ENCODE results near the gene WDR93. TPM values are rescaled to one million over a fixed set of nuclear protein-coding genes. Genes with fewer than 3 reads are reported as not detected.

WDR93 gene
- total and polyA plus RNA-seq, 2 donors (not counting 1 experiment from before 2014, with no cell fraction given): 0.12 TPM; not detected in 1

DNA sequence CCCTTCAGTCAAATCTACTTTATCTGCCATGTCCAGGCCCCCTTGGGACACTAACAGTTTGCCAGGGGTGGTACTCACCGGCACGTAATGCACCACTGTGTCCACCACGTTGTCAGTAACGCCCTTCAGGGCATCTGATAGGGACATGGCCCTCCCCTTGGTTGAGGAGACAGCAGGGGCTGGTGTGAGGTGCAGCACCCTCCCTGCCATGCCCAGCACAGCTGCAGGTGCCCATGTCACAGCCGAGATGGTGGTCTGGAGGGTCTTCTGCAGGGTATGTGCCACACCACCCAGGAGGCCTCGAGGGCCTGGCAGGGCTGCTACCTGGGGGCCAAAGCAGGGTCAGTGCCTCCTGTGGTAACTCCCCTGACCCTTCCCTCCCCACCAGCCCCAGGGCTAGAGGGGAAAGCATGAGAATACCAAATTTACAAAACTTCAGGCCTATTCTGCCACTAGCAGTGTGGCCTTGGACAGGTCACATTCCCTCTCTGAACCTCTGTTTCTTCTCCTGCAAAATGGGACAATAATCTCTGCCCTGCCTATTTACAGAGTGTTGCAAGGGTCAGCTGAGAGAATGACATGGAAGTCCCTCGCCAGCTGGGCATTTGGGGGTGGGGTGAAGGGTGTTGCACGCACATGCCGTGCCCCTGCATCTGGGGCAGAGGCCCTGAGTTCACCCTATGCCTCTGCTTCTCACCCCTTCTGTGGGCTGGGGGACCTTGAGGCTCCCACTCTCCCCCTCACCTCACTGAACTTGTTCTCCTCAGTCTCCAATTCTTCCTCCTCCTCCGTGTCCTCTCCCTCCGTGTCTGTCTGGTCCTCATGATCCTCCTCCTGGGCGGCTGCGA is 23.5 kb upstream of the WDR93 start:
- Mint-ChIP-seq H3K27ac (no peak overlapping the region), H3K4me1 (peaks cover 7% of the 10 kb centered on the region), H3K4me3 (no peak overlapping the region), H3K27me3 (peaks cover 22% of the 10 kb centered on the region), H3K9me3 (ENCODE audit: insufficient read depth) (no peaks in the 10 kb centered on the region)
- intact Hi-C loops (cut with micrococcal nuclease): no loop called here
- H3K79me2 ChIP-seq (ENCODE audit: control insufficient read depth, insufficient read depth, low read length): no peaks in the 10 kb centered on the region
- H3K9ac ChIP-seq (ENCODE audit: low read length): no peak overlapping the region
- no peak overlapping the region for H3K4me3 ChIP-seq (ENCODE audit: control extremely low read depth in 1 of 5, extremely low read depth in 1 of 5, insufficient read depth in 1 of 5, low read depth in 2 of 5, low read length in 4 of 5)
- ChIA-PET CTCF (no interaction called here), POLR2A (no interaction called here)
- no peak for ATAC-seq (ENCODE audit: low read depth)
- H3K36me3 ChIP-seq (replicated peaks in 1 of 2; ENCODE audit: control extremely low read depth in 1 of 2, control insufficient read depth in 1 of 2, extremely low read depth in 1 of 2, insufficient read depth in 2 of 2, low read length in 1 of 2): no peaks in the 10 kb centered on the region
- peaks cover 0 to 7% of the 10 kb centered on the region in 2 donors for H3K4me1 ChIP-seq (ENCODE audit: control insufficient read depth in 2 of 2, insufficient read depth in 2 of 2, low read length in 2 of 2)
- H3K27ac ChIP-seq (ENCODE audit: low read length in 2 of 2): no peak overlapping the region
- 97% methylated on average over 10 of the region's 13 CpGs for WGBS (ENCODE audit: insufficient coverage)
- no peak overlapping the region for H2AFZ ChIP-seq (ENCODE audit: insufficient read depth, low read depth, low read length, poor library complexity, severe bottlenecking)
- H3K27me3 ChIP-seq (replicated peaks in 1 of 4; ENCODE audit: control extremely low read depth in 1 of 4, control insufficient read depth in 3 of 4, insufficient read depth in 4 of 4, low read length in 3 of 4): peaks cover 0 to 24% (median 6%) of the 10 kb centered on the region in 4 experiments
- H3K4me2 ChIP-seq (replicated peaks; ENCODE audit: low read depth, low read length, poor library complexity, severe bottlenecking): no peak overlapping the region
- no peaks in the 10 kb centered on the region for H3K9me3 ChIP-seq (ENCODE audit: control extremely low read depth in 1 of 3, control insufficient read depth in 2 of 3, insufficient read depth in 1 of 3, low read length in 2 of 3)
- DNase-seq: no peak
- TF ChIP-seq, protein P1, sequence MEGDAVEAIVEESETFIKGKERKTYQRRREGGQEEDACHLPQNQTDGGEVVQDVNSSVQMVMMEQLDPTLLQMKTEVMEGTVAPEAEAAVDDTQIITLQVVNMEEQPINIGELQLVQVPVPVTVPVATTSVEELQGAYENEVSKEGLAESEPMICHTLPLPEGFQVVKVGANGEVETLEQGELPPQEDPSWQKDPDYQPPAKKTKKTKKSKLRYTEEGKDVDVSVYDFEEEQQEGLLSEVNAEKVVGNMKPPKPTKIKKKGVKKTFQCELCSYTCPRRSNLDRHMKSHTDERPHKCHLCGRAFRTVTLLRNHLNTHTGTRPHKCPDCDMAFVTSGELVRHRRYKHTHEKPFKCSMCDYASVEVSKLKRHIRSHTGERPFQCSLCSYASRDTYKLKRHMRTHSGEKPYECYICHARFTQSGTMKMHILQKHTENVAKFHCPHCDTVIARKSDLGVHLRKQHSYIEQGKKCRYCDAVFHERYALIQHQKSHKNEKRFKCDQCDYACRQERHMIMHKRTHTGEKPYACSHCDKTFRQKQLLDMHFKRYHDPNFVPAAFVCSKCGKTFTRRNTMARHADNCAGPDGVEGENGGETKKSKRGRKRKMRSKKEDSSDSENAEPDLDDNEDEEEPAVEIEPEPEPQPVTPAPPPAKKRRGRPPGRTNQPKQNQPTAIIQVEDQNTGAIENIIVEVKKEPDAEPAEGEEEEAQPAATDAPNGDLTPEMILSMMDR (IDR thresholded peaks at IDR 0.05): no peak
- TF ChIP-seq EZH2 (IDR thresholded peaks at IDR 0.05; ENCODE audit: borderline replicate concordance, insufficient read depth, low read depth, low read length, poor library complexity, severe bottlenecking): no peak
- no peaks in the 10 kb centered on the region for H4K20me1 ChIP-seq (ENCODE audit: control insufficient read depth, insufficient read depth, low read length, poor library complexity, severe bottlenecking)

DNA sequence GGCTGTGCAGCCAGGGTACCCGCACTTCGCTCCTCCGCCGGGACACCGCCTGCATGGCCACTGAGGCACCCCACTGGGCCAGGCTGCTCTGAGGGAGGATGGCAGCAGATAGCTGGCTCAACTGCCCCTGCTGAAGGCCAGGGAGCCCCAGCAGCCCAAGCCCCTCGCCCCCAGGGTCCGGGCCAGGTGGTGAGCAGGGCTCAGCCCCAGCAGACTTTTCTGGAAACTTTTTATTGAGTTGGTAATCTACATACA is 23.0 kb upstream of the WDR93 start:
- TF ChIP-seq EZH2 (IDR thresholded peaks at IDR 0.05; ENCODE audit: borderline replicate concordance, insufficient read depth, low read depth, low read length, poor library complexity, severe bottlenecking): no peak
- TF ChIP-seq, protein P1 (IDR thresholded peaks at IDR 0.05): no peak
- CTCF ChIA-PET: no interaction called here
- H3K4me1 Mint-ChIP-seq: peaks cover 7% of the 10 kb centered on the region

More for the DNA sequence above, 23.0 kb upstream of the WDR93 start:
- H4K20me1 ChIP-seq (ENCODE audit: control insufficient read depth, insufficient read depth, low read length, poor library complexity, severe bottlenecking): no peaks in the 10 kb centered on the region
- peaks cover 0 to 7% of the 10 kb centered on the region in 2 donors for H3K4me1 ChIP-seq (ENCODE audit: control insufficient read depth in 2 of 2, insufficient read depth in 2 of 2, low read length in 2 of 2)
- no peak overlapping the region for H3K9ac ChIP-seq (ENCODE audit: low read length)
- H3K36me3 ChIP-seq (replicated peaks in 1 of 2; ENCODE audit: control extremely low read depth in 1 of 2, control insufficient read depth in 1 of 2, extremely low read depth in 1 of 2, insufficient read depth in 2 of 2, low read length in 1 of 2): no peaks in the 10 kb centered on the region
- no peak overlapping the region for H2AFZ ChIP-seq (ENCODE audit: insufficient read depth, low read depth, low read length, poor library complexity, severe bottlenecking)
- Mint-ChIP-seq H3K4me3 (no peak overlapping the region), H3K27me3 (peaks cover 17% of the 10 kb centered on the region), H3K9me3 (ENCODE audit: insufficient read depth) (no peaks in the 10 kb centered on the region), H3K27ac (no peak overlapping the region)
- DNase-seq (no peak), ATAC-seq (ENCODE audit: low read depth) (no peak)
- intact Hi-C loops (cut with micrococcal nuclease): no loop called here
- no peaks in the 10 kb centered on the region for H3K9me3 ChIP-seq (ENCODE audit: control extremely low read depth in 1 of 3, control insufficient read depth in 2 of 3, insufficient read depth in 1 of 3, low read length in 2 of 3)
- H3K4me2 ChIP-seq (replicated peaks; ENCODE audit: low read depth, low read length, poor library complexity, severe bottlenecking): no peak overlapping the region
- POLR2A ChIA-PET: no interaction called here
- H3K4me3 ChIP-seq (ENCODE audit: control extremely low read depth in 1 of 5, extremely low read depth in 1 of 5, insufficient read depth in 1 of 5, low read depth in 2 of 5, low read length in 4 of 5): no peak overlapping the region
- H3K27ac ChIP-seq (ENCODE audit: low read length in 2 of 2): no peak overlapping the region
- H3K79me2 ChIP-seq (ENCODE audit: control insufficient read depth, insufficient read depth, low read length): no peaks in the 10 kb centered on the region
- peaks cover 0 to 24% (median 6%) of the 10 kb centered on the region in 4 experiments for H3K27me3 ChIP-seq (replicated peaks in 1 of 4; ENCODE audit: control extremely low read depth in 1 of 4, control insufficient read depth in 3 of 4, insufficient read depth in 4 of 4, low read length in 3 of 4)
- 99% methylated on average over 5 of the region's 7 CpGs for WGBS (ENCODE audit: insufficient coverage)
